ENCODE results near the gene LRCH1. TPM values are rescaled to one million over a fixed set of nuclear protein-coding genes. Genes with fewer than 3 reads are reported as not detected.

Gene LRCH1
- total and polyA plus RNA-seq, 4 donors, result 2.6 to 6.6 (median 3.4) TPM

- Histone ChIP-seq H3K4me1 (ENCODE audit: control insufficient read depth in 4 of 4, insufficient read depth in 4 of 4, low read length in 3 of 4) (peaks cover 5 to 36% (median 28%) of the 10 kb centered on the region in 4 donors), H3K9me3 (ENCODE audit: control insufficient read depth in 4 of 4, low read length in 3 of 4) (no peaks in the 10 kb centered on the region), H3K4me3 (ENCODE audit: low read depth in 1 of 3, low read length in 3 of 3) (no peak overlapping the region), H3K9ac (ENCODE audit: low read depth in 1 of 2, low read length in 2 of 2) (no peak overlapping the region), H3K27me3 (ENCODE audit: control insufficient read depth in 4 of 4, insufficient read depth in 4 of 4, low read length in 3 of 4) (no peaks in the 10 kb centered on the region), H3K27ac (ENCODE audit: low read depth in 1 of 2, low read length in 2 of 2) (no peak overlapping the region), H3K36me3 (ENCODE audit: control insufficient read depth in 4 of 4, insufficient read depth in 3 of 4, low read depth in 1 of 4, low read length in 3 of 4) (no peaks in the 10 kb centered on the region)
- WGBS, result 89% methylated on average over 5 of the region's 5 CpGs
- no peak for TF ChIP-seq JUND (IDR thresholded peaks at IDR 0.05)
- no peak for TF ChIP-seq HNF4A (conservative IDR thresholded peaks at IDR 0.05)
- no peak for TF ChIP-seq SP1 (IDR thresholded peaks at IDR 0.05)
- no peak for TF ChIP-seq NR2F2 (IDR thresholded peaks at IDR 0.05)
- no peak for TF ChIP-seq FOXA1 (IDR thresholded peaks at IDR 0.05)
- TF ChIP-seq TAF1 (conservative IDR thresholded peaks at IDR 0.05), result no peak
- TF ChIP-seq FOXA2 (IDR thresholded peaks at IDR 0.05), result no peak
- no peak for TF ChIP-seq CTCF (IDR thresholded peaks at IDR 0.05; ENCODE audit: low read depth, low read length, missing input control)
- no peak for TF ChIP-seq MAX (IDR thresholded peaks at IDR 0.05)
- no peak for TF ChIP-seq REST (IDR thresholded peaks at IDR 0.05)
- TF ChIP-seq ZBTB33 (IDR thresholded peaks at IDR 0.05), result no peak
- TF ChIP-seq ATF3 (IDR thresholded peaks at IDR 0.05), result no peak
- no peak for TF ChIP-seq RXRA (IDR thresholded peaks at IDR 0.05)
- TF ChIP-seq HNF4G (IDR thresholded peaks at IDR 0.05), result no peak
- no peak for TF ChIP-seq RAD21 (IDR thresholded peaks at IDR 0.05)
- TF ChIP-seq EGR1 (IDR thresholded peaks at IDR 0.05; ENCODE audit: low read depth in 2 of 2), result no peak
- TF ChIP-seq GABPA (IDR thresholded peaks at IDR 0.05 in 1 of 2, conservative IDR thresholded peaks at IDR 0.05 in 1 of 2), result no peak
- no peak for TF ChIP-seq YY1 (IDR thresholded peaks at IDR 0.05)
- no peak for DNase-seq (ENCODE audit: low spot score)
These were observed 67.1 kb downstream of the LRCH1 start for GRCh38 chr13:46620029-46620428.
